ENCODE results near the gene RNF167.

DNA sequence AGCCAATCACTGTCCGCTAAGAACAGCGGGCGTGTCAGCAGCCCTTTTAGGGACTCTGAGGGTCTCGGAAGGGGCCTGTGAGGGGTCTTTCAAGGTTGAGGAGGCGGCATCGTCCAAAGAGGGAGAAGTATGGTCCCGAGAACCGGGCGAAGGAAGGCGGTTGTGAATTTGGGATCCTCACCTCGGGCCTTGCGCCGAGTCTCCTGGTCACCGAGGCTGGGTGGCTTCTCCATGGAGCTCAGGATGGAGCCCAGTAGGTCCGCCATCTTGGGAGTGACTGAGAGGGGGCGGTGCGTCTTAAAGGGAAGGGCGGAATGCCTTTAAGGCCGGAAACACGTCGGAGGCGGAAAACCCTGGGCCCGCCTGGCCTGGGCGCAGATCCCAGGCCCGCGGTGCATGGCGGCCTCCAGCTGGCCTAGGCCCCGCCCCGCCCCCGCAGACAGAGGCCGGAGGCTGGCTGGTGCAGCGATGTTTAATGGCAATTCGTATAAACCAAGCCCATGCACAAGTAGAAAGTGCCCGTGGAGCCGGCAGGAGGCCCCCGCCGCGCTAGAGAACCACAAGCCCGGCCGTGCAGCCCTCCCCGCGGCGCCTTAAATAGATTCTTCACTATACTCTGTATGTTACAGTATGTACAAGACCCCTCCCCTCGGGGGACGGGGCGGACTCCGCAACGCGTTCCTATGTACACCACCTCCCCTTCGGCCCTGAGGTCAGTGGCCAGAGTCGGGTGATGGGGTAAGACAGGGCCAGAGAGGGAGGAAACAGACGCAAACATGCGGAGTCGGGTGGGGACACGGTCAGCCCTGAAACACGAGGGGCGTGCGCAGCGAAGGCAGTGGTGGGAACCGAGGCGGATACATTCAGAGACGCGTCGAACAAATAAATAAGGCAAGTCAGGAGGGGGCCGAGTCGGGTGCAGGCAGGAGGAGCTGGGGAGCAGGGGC, 27.7 kb downstream of the RNF167 start, which contains the start of gene SPAG7:
- TF ChIP-seq EZH2 (IDR thresholded peaks at IDR 0.05; ENCODE audit: low read depth) (no peak), CTCF (conservative IDR thresholded peaks at IDR 0.05) (0 out of 2 replicates have a peak, but pooled peaks have one; percentile 17)
